ENCODE measurements around the gene ILKAP.

Gene ILKAP

DNA sequence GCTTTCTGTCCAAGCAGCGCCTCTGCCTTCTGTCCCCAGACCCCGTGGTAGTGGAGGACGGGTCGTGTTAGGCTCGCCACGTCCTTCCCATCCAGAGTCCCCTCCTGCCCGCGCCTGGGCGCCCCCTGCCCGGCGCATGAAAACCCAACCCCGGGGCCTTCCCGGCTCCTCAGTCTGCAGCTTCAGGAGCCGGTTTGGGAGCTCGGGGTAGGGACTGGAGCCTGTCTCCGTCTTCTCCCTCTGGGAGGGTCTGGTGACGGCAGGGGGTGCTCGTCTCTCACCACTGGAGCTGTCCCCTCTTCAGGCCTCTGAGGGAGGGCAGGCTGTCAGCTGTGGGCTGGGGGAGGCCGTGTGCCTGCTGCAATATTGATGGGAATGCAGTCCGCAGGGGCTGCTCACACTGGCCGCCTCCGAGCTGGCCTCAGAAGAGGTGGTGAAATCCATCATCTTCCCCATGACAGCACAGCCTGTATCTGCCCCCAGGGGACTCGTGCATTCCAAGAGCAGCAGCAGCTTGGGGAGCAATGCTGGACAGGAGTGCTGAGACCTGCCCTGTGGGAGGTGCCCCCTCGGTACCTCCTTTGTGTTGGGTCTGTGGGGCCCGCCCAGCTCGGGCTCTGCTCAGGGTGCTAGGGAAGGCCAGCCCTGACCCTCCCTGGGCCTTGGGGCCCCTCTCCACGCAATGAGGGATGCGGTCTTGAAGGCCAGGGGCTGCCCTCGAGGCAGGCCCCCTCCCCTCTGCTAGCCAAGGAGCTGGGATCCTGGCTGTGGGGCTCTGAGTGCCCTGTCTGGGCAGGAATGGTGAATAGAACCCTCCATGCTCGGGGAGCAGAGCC, 82.8 kb downstream of the ILKAP start:
- no peak overlapping the region for H3K4ac ChIP-seq (ENCODE audit: low read depth, low read length)
- H2BK5ac ChIP-seq (ENCODE audit: low read depth, low read length, poor library complexity): no peak overlapping the region
- no peak overlapping the region for H4K12ac ChIP-seq (ENCODE audit: low read depth, low read length)
- no peaks in the 10 kb centered on the region for H3K36me3 ChIP-seq (ENCODE audit: control insufficient read depth in 1 of 2, insufficient read depth in 2 of 2, low read length in 2 of 2)
- H3K14ac ChIP-seq (ENCODE audit: low read length): no peak overlapping the region
- no peak overlapping the region for H3K23ac ChIP-seq (ENCODE audit: low read length)
- no peak overlapping the region for H4K91ac ChIP-seq (ENCODE audit: low read depth, low read length)
- H2AFZ ChIP-seq (ENCODE audit: insufficient read depth, low read length, poor library complexity): no peak overlapping the region
- no peak overlapping the region for H3K4me3 ChIP-seq (ENCODE audit: low read depth, low read length)
- no CpG with 5 or more reads among the region's 30 CpGs for WGBS (ENCODE audit: extremely low coverage, insufficient coverage, insufficient read length)
- H3K4me2 ChIP-seq (ENCODE audit: low read length): no peak overlapping the region
- no peak overlapping the region for H2AK5ac ChIP-seq (ENCODE audit: low read length)
- H3K9me3 ChIP-seq (ENCODE audit: insufficient read depth, low read depth, low read length): peaks cover 3% of the 10 kb centered on the region
- H4K8ac ChIP-seq (ENCODE audit: low read depth, low read length): no peak overlapping the region
- no peak overlapping the region for H3K18ac ChIP-seq (ENCODE audit: low read length)
- H2BK120ac ChIP-seq (ENCODE audit: insufficient read depth, low read length, poor library complexity): no peak overlapping the region
- no peaks in the 10 kb centered on the region for H3K79me1 ChIP-seq (ENCODE audit: low read length)
- no peak for DNase-seq
- H3K9ac ChIP-seq (ENCODE audit: low read length): no peak overlapping the region
- no peaks in the 10 kb centered on the region for H3K27me3 ChIP-seq (ENCODE audit: insufficient read depth, low read length)
- H3K27ac ChIP-seq (ENCODE audit: low read depth, low read length): no peak overlapping the region
- no peaks in the 10 kb centered on the region for H3K79me2 ChIP-seq (ENCODE audit: control insufficient read depth, insufficient read depth, low read length, poor library complexity)
- no peak overlapping the region for H2BK12ac ChIP-seq (ENCODE audit: low read length)
- no peaks in the 10 kb centered on the region for H3K4me1 ChIP-seq (ENCODE audit: control insufficient read depth in 1 of 2, insufficient read depth in 2 of 2, low read length in 2 of 2)

Measured in trophoblast cell (in vitro differentiated cells and primary cell).